ENCODE results near the gene SLMAP.

The SLMAP gene

GRCh38 chr3:57752307-57752706 lies 3.8 kb upstream of the SLMAP start:
- DNase-seq (ENCODE audit: low spot score), result no peak

- no peak for DNase-seq (ENCODE audit: low spot score)
These were observed 3.1 kb upstream of the SLMAP start for GRCh38 chr3:57753016-57753415.

GRCh38 chr3:57755368-57755675 lies 787 bp upstream of the SLMAP start:
- DNase-seq (ENCODE audit: low spot score), result peak; percentile 10

- DNase-seq (ENCODE audit: low spot score), result peak; percentile 9
These were observed 656 bp downstream of the SLMAP start for GRCh38 chr3:57756528-57757401.

GRCh38 chr3:57757642-57758297 lies 1.7 kb downstream of the SLMAP start:
- DNase-seq (ENCODE audit: low spot score), result no peak

GRCh38 chr3:57758686-57759085 lies 2.6 kb downstream of the SLMAP start:
- no peak for DNase-seq (ENCODE audit: low spot score)

GRCh38 chr3:57764794-57765193 lies 8.7 kb downstream of the SLMAP start:
- no peak for DNase-seq (ENCODE audit: low spot score)

- DNase-seq (ENCODE audit: low spot score), result no peak
These were observed 12.5 kb downstream of the SLMAP start for GRCh38 chr3:57768595-57768994.

- no peak for DNase-seq (ENCODE audit: low spot score)
These were observed 14.1 kb downstream of the SLMAP start for GRCh38 chr3:57770009-57770827.

- DNase-seq (ENCODE audit: low spot score), result no peak
These were observed 16.1 kb downstream of the SLMAP start for GRCh38 chr3:57772251-57772650.

- no peak for DNase-seq (ENCODE audit: low spot score)
These were observed 21.7 kb downstream of the SLMAP start for GRCh38 chr3:57777774-57778173.

- no peak for DNase-seq (ENCODE audit: low spot score)
These were observed 22.4 kb downstream of the SLMAP start for GRCh38 chr3:57778494-57778893.

- no peak for DNase-seq (ENCODE audit: low spot score)
These were observed 23.6 kb downstream of the SLMAP start for GRCh38 chr3:57779666-57780065.

GRCh38 chr3:57783186-57784088 lies 27.3 kb downstream of the SLMAP start:
- no peak for DNase-seq (ENCODE audit: low spot score)

GRCh38 chr3:57784089-57784735 lies 28.1 kb downstream of the SLMAP start:
- DNase-seq (ENCODE audit: low spot score), result no peak

- no peak for DNase-seq (ENCODE audit: low spot score)
These were observed 29.3 kb downstream of the SLMAP start for GRCh38 chr3:57785446-57785845.

- no peak for DNase-seq (ENCODE audit: low spot score)
These were observed 31.9 kb downstream of the SLMAP start for GRCh38 chr3:57787867-57788623.

GRCh38 chr3:57788624-57789018 lies 32.5 kb downstream of the SLMAP start:
- DNase-seq (ENCODE audit: low spot score), result no peak

GRCh38 chr3:57791245-57791644 lies 35.1 kb downstream of the SLMAP start:
- no peak for DNase-seq (ENCODE audit: low spot score)

- no peak for DNase-seq (ENCODE audit: low spot score)
These were observed 36.1 kb downstream of the SLMAP start for GRCh38 chr3:57792198-57792597.
